ENCODE data around the gene MLLT3. TPM values are rescaled to one million over a fixed set of nuclear protein-coding genes. Genes with fewer than 3 reads are reported as not detected.
A peak's percentile ranks its signal among the peaks of the same experiment; 100 is the strongest.

The MLLT3 gene
- total RNA-seq, 4 donors from 2014 or later, result 15.1 to 30.5 (median 18.4) TPM

- TF ChIP-seq POLR2A (IDR thresholded peaks at IDR 0.05), result no peak
- TF ChIP-seq CTCF (IDR thresholded peaks at IDR 0.05), result no peak
- H3K4me1 ChIP-seq, result no peaks in the 10 kb centered on the region
- DNase-seq, result peak; percentile 65 to 90 (median 68)
- no peaks in the 10 kb centered on the region for H3K36me3 ChIP-seq
- H3K9me3 ChIP-seq, result no peaks in the 10 kb centered on the region
- H3K4me3 ChIP-seq, result no peak overlapping the region
- H3K27ac ChIP-seq, result no peak overlapping the region
- no peaks in the 10 kb centered on the region for H3K27me3 ChIP-seq
Measured at GRCh38 chr9:20640331-20641187, 18.3 kb upstream of the MLLT3 start.

- H3K27me3 ChIP-seq, result no peaks in the 10 kb centered on the region
- H3K4me1 ChIP-seq, result no peaks in the 10 kb centered on the region
- no peak overlapping the region for H3K4me3 ChIP-seq
- H3K36me3 ChIP-seq, result no peaks in the 10 kb centered on the region
- no peak overlapping the region for H3K27ac ChIP-seq
- H3K9me3 ChIP-seq, result no peaks in the 10 kb centered on the region
- TF ChIP-seq CTCF (IDR thresholded peaks at IDR 0.05), result no peak
- no peak for TF ChIP-seq POLR2A (IDR thresholded peaks at IDR 0.05)
- no peak for DNase-seq
Measured at GRCh38 chr9:20636888-20637440, 14.7 kb upstream of the MLLT3 start.

- Histone ChIP-seq H3K9me3 (no peaks in the 10 kb centered on the region), H3K4me1 (no peaks in the 10 kb centered on the region), H3K4me3 (no peak overlapping the region), H3K36me3 (no peaks in the 10 kb centered on the region), H3K27me3 (no peaks in the 10 kb centered on the region), H3K27ac (no peak overlapping the region)
- DNase-seq, result no peak
- TF ChIP-seq CTCF (IDR thresholded peaks at IDR 0.05) (no peak), POLR2A (IDR thresholded peaks at IDR 0.05) (no peak)
Measured at GRCh38 chr9:20634895-20635294, 12.6 kb upstream of the MLLT3 start.

- no peaks in the 10 kb centered on the region for H3K36me3 ChIP-seq
- TF ChIP-seq CTCF (IDR thresholded peaks at IDR 0.05) (no peak), POLR2A (IDR thresholded peaks at IDR 0.05) (no peak)
- no peaks in the 10 kb centered on the region for H3K27me3 ChIP-seq
- H3K4me3 ChIP-seq, result no peak overlapping the region
- no peak overlapping the region for H3K27ac ChIP-seq
- H3K4me1 ChIP-seq, result no peaks in the 10 kb centered on the region
- no peak for DNase-seq
- no peaks in the 10 kb centered on the region for H3K9me3 ChIP-seq
Measured at GRCh38 chr9:20632705-20633104, 10.4 kb upstream of the MLLT3 start.

- H3K9me3 ChIP-seq, result no peaks in the 10 kb centered on the region
- DNase-seq, result no peak
- no peaks in the 10 kb centered on the region for H3K27me3 ChIP-seq
- no peaks in the 10 kb centered on the region for H3K4me1 ChIP-seq
- H3K36me3 ChIP-seq, result no peaks in the 10 kb centered on the region
- TF ChIP-seq CTCF (IDR thresholded peaks at IDR 0.05) (no peak), POLR2A (IDR thresholded peaks at IDR 0.05) (no peak)
- H3K4me3 ChIP-seq, result no peak overlapping the region
- no peak overlapping the region for H3K27ac ChIP-seq
Measured at GRCh38 chr9:20630241-20630943, 8.1 kb upstream of the MLLT3 start.

Data from Peyer's patch (tissue), 4 donors.